MM.1S (cell line): ENCODE results near the gene DENND5A.

Experiments used
- EZH2 ChIP-seq: fragments of 300-600 bp; sonication (generic); optimal IDR thresholded peaks from 2 replicates; pipeline ENCODE3; 2017; ENCODE audit warnings: low read depth, mild to moderate bottlenecking, antibody characterized with exemption, low read length, mixed read lengths
- EZH2phosphoT487 ChIP-seq: fragments of 300-600 bp; sonication (generic); IDR thresholded peaks from 2 replicates; pipeline ENCODE4 v1.6.1; 2018; ENCODE audit warnings: antibody characterized with exemption, low read length
- TF ChIP-seq, protein P1 (sequence below): fragments of 300-600 bp; sonication (generic); IDR thresholded peaks from 2 replicates; pipeline ENCODE4 v1.5.1; 2016; ENCODE audit warnings: antibody characterized with exemption, low read length, mixed read lengths

DNA sequence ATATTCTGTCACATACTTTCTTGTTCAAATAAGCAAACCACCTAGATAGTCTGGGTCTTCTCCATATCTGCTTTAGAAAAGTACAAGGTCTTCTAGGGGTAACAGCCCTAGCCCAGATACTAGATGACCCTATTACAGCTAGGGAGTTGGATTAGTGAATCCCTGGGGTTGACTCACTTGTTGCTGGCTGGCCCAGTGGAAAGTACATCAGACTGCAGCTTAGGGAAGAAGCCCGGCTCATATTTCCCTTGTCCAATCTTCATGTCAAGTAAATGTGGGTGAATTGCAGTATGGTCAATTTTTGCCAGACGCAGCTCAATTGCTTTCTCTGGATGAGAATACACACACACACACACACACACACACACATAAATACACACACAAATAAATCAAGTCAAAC, 94.7 kb downstream of the DENND5A start:
- TF ChIP-seq, protein P1, sequence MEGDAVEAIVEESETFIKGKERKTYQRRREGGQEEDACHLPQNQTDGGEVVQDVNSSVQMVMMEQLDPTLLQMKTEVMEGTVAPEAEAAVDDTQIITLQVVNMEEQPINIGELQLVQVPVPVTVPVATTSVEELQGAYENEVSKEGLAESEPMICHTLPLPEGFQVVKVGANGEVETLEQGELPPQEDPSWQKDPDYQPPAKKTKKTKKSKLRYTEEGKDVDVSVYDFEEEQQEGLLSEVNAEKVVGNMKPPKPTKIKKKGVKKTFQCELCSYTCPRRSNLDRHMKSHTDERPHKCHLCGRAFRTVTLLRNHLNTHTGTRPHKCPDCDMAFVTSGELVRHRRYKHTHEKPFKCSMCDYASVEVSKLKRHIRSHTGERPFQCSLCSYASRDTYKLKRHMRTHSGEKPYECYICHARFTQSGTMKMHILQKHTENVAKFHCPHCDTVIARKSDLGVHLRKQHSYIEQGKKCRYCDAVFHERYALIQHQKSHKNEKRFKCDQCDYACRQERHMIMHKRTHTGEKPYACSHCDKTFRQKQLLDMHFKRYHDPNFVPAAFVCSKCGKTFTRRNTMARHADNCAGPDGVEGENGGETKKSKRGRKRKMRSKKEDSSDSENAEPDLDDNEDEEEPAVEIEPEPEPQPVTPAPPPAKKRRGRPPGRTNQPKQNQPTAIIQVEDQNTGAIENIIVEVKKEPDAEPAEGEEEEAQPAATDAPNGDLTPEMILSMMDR = no peak
- TF ChIP-seq EZH2 (no peak), EZH2phosphoT487 (no peak)
